ENCODE results near the gene TIGD1.

DNA sequence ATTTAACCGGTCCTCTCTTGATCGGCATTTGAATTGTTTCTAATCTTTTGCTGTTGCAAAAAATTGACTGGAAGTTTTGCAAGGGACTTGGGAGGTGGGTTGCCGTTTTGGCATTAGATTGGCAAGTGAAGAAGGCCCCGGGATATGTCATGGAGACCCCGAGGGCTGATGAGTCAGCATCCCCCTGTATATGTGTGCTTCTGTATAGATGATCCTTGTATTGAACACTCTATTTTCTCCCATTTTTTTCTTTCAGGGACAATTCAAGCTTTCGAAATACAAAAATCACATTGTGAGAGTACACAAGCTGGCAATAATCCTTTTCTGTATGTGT, 30.3 kb upstream of the TIGD1 start:
- TF ChIP-seq, protein P1, sequence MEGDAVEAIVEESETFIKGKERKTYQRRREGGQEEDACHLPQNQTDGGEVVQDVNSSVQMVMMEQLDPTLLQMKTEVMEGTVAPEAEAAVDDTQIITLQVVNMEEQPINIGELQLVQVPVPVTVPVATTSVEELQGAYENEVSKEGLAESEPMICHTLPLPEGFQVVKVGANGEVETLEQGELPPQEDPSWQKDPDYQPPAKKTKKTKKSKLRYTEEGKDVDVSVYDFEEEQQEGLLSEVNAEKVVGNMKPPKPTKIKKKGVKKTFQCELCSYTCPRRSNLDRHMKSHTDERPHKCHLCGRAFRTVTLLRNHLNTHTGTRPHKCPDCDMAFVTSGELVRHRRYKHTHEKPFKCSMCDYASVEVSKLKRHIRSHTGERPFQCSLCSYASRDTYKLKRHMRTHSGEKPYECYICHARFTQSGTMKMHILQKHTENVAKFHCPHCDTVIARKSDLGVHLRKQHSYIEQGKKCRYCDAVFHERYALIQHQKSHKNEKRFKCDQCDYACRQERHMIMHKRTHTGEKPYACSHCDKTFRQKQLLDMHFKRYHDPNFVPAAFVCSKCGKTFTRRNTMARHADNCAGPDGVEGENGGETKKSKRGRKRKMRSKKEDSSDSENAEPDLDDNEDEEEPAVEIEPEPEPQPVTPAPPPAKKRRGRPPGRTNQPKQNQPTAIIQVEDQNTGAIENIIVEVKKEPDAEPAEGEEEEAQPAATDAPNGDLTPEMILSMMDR (IDR thresholded peaks at IDR 0.05 in 2 of 3, conservative IDR thresholded peaks at IDR 0.05 in 1 of 3; ENCODE audit: borderline replicate concordance in 1 of 3, insufficient read depth in 1 of 3, low read depth in 2 of 3, low read length in 2 of 3) = no peak
- TF ChIP-seq POLR2AphosphoS5 (IDR thresholded peaks at IDR 0.05; ENCODE audit: low read depth, low read length) (no peak), EGR1 (IDR thresholded peaks at IDR 0.05; ENCODE audit: low read depth) (no peak), EZH2 (IDR thresholded peaks at IDR 0.05) (no peak), ZNF274 (IDR thresholded peaks at IDR 0.05; ENCODE audit: low read depth, low read length) (no peak), POLR2A (IDR thresholded peaks at IDR 0.05; ENCODE audit: borderline replicate concordance, extremely low read depth, insufficient read depth, insufficient read length) (no peak), CEBPB (IDR thresholded peaks at IDR 0.05; ENCODE audit: low read depth) (no peak), YY1 (IDR thresholded peaks at IDR 0.05; ENCODE audit: extremely low read depth, insufficient replicate concordance, low read depth, low read length) (no peak), TCF7L2 (IDR thresholded peaks at IDR 0.05; ENCODE audit: borderline replicate concordance, extremely low read depth, insufficient read depth, insufficient read length) (no peak)
- TF ChIP-seq, protein P2, sequence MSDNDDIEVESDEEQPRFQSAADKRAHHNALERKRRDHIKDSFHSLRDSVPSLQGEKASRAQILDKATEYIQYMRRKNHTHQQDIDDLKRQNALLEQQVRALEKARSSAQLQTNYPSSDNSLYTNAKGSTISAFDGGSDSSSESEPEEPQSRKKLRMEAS (IDR thresholded peaks at IDR 0.05) = no peak
